HG03457 (cell line): Measurements from ENCODE around the gene SERP2.

ENCODE experiments used
- ATAC-seq: cut with Tn5 transposase; IDR thresholded peaks from one replicate; pipeline ENCODE4 v1.9.1; 2021; ENCODE audit warnings: moderate number of reproducible peaks; ENCODE audit not compliant: unreplicated experiment

Gene SERP2

DNA sequence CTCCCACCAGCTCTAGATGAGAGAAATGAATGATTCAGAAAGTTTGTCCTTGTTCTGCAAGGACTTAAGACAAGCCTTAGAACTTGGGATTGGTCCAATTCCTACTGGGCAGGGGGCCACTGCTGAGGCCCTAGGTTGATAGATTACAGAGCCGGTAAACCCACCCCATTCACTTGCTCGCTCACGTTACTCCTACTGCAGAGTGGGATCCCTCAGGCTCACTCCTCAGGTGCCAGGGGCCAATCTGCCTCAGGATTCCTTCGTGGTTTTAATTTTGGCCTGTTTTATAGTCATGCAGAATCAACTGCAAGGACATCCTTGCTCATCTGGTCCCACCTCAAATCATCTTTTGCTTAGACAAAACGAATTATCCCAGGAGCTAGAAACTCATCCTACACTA is 59.0 kb downstream of the SERP2 start:
- no peak for ATAC-seq

DNA sequence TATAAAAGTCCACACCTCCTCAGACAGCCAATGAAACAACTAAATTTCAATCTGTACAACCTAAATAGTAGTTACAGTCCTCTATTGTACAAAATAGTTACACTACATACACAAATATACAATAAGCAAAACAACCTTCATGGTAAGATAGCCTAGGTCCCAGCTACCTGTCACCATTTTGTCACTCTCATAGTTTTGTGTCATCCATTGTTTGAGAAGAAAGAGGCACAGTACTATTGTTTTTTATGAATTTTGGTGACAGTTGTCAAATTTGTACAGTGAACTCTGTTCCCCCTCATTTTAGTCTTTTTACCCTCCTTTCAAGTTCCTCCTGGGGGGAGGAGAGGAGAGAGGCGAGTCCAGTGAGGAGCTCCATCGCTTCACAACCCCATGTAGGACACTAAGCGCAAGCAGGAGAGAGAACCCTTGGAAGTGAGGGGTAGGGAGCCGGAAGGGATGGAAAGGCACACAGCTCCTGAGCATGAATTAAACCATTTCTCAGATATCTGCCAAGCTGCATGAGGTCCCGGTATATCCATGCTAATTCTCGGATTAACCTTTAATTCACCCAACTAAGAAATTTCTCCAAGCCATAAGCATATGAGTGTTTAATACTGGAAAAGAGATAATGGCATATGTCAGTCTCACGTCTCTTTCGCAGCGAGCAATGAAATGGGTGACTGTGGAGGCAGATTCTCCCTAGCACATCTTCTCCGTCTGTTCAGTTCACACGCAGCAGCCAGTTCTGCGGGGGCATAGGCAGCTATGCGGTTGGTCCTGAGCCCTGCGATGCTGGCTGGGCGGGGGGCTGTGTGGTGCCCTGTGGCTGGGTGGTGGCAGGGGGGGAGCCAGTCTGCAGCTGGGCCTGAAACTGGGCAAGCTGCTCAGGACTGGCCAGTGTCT is 60.5 kb downstream of the SERP2 start:
- ATAC-seq: no peak

DNA sequence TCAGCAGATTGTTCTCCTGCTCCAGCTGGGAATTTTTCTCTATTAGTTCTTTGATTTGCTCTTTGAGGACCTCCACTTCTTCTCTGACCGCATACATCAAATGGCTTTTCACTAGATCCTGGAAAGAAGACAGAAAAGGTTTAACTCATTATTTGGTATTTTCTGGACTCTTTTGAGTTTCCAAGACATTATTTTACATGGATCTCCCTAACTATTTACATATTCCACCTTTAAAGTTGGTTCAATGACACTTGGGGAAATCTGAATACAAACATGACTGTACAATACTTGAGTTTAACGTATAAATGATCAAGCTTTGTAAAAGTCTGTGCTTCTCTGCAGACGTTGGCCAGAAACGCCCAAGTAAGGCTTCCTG is 61.1 kb downstream of the SERP2 start:
- ATAC-seq: no peak

DNA sequence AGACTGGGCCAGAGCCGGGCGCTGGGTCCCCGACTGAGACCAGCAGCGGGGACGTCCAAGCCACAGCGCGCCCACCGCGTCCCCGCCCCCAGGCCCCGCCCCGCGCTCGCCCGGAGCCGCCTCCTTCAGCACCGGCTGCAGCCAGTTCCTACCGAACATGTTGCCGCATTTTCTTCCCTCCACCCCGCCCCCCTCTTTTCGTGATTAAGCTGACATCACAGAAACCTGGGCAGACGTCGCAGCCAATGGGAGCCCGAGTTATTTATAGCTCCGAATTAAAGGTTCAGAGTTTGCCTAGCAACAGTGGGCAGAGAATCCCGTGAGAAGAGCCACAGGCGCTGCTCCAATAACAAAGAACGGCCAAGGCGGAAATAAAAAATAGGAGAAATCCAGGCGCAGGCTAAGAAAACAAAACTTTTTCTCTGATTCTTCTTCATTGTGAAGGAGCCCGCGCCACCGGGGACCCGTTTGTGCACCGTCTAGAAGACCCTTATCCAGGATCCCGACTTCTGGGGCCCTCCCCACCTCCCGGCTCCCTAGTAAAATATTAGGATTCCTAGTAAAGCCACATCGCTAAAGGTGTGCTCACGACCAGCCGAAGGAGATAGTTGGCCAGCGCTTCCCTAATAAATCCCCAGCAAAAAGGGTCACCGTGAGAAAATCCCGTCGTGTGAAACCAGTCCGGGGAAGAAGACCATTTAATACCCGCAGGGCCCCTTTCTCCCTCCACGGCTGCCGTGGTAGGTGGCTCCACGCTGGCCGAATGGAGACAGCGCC is 61.7 kb downstream of the SERP2 start:
- no peak for ATAC-seq

DNA sequence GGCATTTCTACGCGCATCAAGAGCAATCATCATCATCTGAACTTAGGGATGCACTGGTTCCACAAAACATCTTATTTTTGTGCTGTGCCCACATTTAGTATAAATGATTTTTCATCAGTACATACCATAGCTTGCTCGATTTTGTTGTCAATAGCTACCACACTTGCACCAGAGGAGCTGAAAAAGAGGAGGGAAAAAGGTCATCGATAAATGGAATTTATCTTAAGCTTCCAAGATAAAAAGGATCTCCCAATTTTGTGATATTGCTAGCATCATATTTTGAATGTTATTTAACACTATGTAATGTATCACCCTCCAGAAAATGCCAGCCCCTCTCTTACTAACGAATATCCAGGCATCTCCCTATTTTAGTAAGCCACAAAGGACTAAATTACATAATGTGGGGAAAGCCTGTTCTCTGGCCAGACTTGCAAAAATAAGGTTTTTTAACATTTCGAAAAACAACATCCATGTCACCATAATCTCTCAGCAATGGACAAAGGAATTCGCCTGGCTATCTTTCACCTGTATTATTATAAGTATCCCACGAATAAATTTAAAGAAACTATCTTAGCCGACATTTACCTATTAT is 62.4 kb downstream of the SERP2 start:
- no peak for ATAC-seq

DNA sequence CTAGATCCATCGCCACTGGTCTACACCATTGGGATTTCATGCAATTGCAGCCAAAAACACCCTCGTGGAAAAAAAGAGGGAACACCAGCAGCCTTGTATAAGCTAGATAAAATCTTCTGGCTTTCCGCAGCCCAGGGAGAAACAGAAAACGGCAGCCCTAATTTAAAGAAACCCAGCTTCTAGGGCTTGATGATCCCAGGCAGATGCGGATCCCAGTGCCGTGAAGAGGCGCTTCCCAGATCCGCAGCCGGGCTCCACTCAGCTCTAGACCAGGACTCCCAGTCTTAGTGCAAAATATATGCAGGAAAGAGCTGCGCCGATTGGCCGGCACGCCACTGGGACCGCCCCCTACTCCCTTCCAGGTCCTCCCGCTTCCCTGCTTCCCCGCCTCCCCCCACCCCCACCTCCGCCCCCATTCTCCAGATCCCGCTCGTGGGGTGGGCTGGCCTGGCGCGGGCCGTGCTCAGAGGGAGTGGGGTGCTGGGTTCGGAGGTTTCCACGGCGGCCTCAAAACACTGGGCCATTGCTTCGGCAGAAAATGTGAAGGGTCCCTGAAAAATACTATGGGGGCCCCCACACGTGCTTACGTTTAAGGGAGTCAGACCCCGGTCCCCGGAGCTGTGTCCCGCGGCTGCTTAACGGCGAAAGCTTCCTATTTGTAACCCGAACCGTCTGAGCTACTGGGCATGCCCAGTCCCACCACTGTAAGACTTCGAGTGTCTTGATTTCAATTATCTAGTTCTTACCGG is 63.1 kb downstream of the SERP2 start:
- ATAC-seq: no peak

DNA sequence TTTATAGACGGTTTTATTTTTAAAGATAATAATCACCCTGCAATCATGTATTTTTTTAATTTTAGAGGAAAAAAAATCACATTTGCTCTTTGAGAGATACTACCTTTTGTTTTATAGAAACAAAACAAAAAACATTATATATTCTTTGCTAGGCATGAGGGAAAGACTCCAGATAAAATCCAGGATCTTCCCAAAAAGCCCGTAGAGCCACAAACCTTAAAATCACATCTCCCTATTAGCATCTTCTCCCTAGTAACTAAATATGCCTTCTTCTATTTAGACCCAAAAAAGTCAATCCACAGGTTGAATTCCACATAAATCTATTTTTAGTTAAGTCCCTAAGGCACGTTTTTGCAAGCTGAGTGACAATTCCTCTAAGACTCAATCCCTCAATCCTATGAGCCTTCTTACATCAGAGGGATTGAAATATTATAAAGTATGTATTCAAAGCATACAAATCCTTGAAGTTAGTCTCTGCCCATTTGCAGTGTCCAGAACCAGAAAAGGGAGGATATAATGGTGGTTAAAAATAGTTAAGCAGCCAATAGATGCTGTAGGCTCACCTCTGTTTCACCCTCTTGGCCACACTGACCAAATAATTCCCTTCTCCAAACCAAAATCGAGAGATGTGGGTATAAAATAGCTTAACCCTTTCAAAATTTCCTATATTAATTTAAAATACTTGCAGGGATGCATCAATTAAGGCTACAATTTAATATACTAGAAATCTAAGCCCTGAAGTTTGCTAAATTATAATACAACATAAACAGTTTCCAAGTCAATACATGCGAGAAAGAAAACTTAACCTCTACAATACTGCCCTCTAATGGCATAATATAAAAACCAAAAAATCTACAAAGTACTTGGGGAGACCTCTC is 64.0 kb downstream of the SERP2 start:
- ATAC-seq: no peak

DNA sequence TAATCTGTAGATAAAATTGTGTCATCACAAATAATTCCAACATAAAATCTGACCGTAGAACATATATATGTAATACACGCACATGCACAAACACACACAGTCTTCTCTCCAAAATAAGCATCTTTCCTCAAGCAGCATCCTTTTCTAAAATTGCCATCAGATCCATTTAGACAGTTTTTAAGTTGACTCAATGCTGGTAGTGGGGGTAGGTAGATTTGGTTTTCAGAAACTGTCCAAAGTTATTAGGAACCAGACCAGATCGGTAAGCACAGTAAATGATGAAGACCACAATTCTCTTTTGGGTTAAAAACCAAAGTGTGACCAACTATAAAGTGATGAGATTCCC is 64.6 kb downstream of the SERP2 start:
- ATAC-seq: no peak

DNA sequence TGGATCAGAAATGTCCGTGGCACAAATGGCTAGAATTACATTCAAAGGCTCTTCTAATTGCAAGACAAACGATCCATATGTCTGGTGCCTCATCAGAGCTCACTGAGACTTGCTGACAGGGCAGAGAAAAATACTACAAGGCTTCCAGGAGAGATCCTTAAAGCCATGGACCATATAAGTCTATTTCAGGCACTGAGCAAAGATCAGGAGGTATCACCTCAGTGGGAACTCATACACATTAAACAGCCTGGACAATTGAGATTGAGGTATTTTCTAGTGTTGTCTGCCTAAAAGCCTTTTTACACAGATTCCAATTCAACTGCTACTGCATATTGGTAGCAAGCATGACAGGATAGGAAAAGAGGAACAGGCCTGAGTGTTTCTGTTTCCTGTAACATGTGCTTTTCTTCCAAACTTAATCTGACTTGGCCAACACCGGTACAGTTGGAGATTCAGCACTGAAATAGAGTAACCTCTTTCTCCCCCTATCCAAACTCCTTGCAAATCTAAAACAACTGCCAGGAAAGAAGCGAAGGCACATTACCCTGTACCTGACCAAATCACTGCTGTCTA is 65.9 kb downstream of the SERP2 start:
- ATAC-seq: no peak

DNA sequence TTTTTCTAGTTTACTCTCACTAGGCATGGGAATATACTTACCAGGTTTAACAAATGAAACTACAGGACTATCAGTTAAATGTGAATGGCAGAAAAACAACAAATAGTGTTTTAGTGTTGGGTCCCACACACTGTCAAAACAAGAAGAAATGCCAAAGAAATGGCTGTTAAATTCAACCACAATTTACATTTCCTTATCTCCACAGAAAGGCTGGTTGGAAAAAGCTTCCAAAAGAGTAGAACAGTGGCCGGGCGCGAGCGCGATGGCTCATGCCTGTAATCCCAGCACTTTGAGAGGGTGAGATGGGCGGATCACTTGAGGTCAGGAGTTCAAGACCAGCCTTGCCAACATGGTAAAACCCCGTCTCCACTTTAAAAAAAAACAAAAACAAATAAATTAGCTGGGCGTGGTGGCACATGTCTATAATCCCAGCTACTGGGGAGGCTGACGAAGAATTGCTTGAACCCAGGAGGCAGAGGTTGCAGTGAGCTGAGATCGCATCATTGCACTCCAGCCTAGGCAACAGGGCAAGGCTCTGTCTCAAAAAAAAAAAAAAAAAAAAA is 66.5 kb downstream of the SERP2 start:
- no peak for ATAC-seq
